GM13976 (cell line): ENCODE data around the gene TM9SF4.

ENCODE experiments used
- DNase-seq: peaks from one replicate; pipeline ENCODE4 v3.0.0; 2012; ENCODE audit warnings: low spot score
- CTCF ChIP-seq: IDR thresholded peaks from 2 replicates; pipeline ENCODE4 v1.5.1; 2012; ENCODE audit warnings: borderline replicate concordance, mild to moderate bottlenecking; ENCODE audit not compliant: insufficient read depth; ENCODE audit errors: extremely low read depth, missing control alignments, control extremely low read depth
- in situ Hi-C: fragments of 300-500 bp; cut with MboI; formaldehyde crosslinking; loops from one replicate; pipeline ENCODE4 v1.12.0; 2022; ENCODE audit warnings: low sequenced_read_pairs, mixed read lengths, inconsistent platforms; ENCODE audit not compliant: unreplicated experiment

Gene TM9SF4

GRCh38 chr20:32088759-32089158 lies 20.8 kb upstream of the TM9SF4 start:
- in situ Hi-C loops: no loop called here
- TF ChIP-seq CTCF: no peak
- DNase-seq: no peak

GRCh38 chr20:32089637-32090362 lies 19.7 kb upstream of the TM9SF4 start:
- no peak for TF ChIP-seq CTCF
- DNase-seq: no peak
- in situ Hi-C loops: loop anchor here (5.0 kb wide), 1 partner anchor 57 kb away; no protein-coding TSS in a partner anchor

GRCh38 chr20:32091888-32092346 lies 17.6 kb upstream of the TM9SF4 start:
- in situ Hi-C loops: loop anchor here (5.0 kb wide), 1 partner anchor 60 kb away; no protein-coding TSS in a partner anchor
- peak; percentile 87 for TF ChIP-seq CTCF
- peak; percentile 81 for DNase-seq

- no peak for TF ChIP-seq CTCF
- in situ Hi-C loops: no loop called here
- DNase-seq: no peak
Measured at GRCh38 chr20:32098786-32099185, 10.7 kb upstream of the TM9SF4 start.

GRCh38 chr20:32108814-32109391 lies 611 bp upstream of the TM9SF4 start:
- in situ Hi-C loops: no loop called here
- DNase-seq: no peak
- TF ChIP-seq CTCF: no peak

GRCh38 chr20:32110173-32110704 lies 725 bp downstream of the TM9SF4 start:
- TF ChIP-seq CTCF: no peak
- in situ Hi-C loops: no loop called here
- DNase-seq: no peak
